GM18868 (cell line): ENCODE measurements around the gene NDE1.
"Not testable (repeated sequence)": the region's sequence is repeated elsewhere in the genome, so short reads cannot be mapped to it uniquely, and the experiment has no call there.

Experiments used
- ATAC-seq: cut with Tn5 transposase; IDR thresholded peaks from one replicate; pipeline ENCODE4 v1.9.1; 2021; ENCODE audit warnings: mild to moderate bottlenecking, moderate library complexity; ENCODE audit not compliant: unreplicated experiment

The NDE1 gene

DNA sequence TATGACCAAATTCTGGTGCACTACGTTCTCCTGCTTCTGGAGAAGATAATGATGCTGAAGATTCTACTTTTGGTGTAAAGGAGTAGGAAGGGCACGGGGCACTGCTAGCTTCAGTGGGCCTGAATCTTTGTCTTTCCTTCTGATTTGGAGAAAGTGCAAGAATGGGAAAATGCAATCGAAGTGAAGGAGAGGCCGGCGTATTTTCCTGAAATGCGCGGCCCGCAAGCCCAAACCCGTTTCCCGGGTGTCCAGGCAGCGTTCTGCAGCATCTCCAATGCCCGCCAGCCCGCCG, 372 bp upstream of the NDE1 start:
- ATAC-seq = no peak

DNA sequence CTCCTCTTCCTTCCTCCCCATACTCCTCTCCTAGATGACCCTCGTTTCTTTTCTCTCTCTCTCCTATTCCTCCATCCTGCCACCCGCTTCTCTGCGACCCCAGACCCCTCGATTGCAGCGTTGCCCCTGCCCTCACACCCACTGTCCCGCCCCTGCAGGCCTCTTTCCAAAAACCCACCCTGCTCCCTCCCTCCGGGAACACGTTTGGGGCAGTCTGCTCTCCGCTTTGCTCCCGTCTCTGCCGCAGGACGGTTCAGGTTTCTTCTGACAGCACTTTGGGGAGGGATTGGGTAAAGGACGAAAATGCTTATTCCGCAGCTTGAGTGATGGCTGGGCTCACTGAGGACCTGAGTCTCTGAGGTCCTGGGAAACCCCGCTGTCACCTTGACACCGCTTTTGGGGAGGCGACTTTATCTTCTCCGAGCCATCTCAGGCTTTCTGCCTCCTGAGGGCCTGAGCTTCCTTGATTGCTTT, 690 bp downstream of the NDE1 start:
- ATAC-seq = peak; percentile 36

DNA sequence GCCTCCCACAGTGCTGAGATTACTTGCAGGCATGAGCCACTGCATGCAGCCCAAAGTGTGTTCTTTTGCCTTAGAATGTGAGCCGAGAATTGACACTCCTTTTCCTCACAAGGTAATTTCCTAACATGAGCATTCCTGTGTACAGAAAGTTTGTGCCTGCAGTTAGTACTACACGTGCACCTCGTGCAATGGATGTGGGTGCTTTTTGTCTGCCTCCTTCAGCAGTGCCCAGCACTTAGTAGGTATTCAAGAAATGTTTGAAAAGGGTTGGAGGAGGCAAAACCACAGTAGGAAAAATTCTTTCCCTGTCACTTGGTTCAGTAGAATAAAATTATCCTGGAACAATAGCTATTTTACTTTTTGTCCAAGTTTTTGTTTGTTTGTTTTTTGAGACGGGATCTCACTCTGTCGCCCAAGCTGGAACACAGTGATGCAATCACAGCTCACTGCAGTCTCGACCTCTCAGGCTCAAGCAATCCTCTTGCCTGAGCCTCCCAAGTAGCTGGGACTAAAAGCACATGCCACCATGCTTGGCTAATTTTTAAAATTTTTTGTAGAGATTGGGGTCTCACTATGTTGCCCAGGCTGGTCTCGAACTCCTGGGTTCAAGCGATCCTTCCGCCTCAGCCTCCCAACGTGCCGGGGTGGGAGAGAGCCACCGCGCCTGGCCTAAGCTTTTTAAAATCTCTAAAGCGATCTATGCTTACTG, 2.4 kb downstream of the NDE1 start:
- no peak for ATAC-seq

DNA sequence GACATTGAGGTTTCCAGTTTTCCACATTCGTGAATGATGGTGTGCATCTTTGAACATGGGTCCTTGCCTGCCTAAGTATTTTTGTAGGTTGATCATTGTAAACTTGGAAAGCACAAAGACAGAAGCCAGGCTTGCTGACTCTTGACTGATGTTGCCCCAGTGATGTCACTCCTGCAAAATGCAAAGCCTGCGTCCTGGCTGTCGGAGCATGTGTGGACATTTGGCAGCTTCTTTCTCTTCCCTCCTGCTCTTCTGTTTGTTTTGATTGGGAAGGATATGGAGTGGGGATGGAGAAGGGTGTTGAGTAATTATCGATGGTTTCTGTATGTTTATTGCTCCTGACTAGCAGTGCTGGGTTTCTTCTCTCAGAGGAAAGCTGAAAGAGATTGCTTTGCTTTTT, 3.2 kb downstream of the NDE1 start:
- no peak for ATAC-seq

DNA sequence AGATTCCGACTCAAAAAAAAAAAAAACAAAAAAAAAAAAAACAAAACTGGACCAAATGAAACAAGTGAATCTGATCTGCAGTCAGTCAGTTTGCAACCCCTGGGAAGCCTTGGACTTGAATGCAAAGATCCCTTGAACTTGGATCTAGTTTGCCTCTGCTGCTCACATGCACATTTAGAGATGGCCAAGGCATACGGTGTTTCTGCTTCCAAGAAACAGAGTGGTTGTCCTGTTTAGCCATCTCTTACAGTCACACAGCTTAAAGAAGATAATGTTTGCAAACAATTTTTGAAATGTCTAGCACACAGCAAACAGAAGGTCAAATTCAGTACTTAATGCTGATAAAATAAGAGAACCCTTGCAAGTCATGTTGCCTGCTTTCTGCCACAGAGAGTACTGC, 4.5 kb downstream of the NDE1 start:
- no peak for ATAC-seq

DNA sequence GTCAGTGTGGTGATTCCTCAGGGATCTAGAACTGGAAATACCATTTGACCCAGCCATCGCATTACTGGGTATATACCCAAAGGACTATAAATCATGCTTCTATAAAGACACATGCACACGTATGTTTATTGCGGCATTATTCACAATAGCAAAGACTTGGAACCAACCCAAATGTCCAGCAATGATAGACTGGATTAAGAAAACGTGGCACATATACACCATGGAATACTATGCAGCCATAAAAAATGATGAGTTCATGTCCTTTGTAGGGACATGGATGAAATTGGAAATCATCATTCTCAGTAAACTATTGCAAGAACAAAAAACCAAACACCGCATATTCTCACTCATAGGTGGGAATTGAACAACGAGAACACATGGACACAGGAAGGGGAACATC, 5.5 kb downstream of the NDE1 start:
- ATAC-seq = not testable (repeated sequence)

DNA sequence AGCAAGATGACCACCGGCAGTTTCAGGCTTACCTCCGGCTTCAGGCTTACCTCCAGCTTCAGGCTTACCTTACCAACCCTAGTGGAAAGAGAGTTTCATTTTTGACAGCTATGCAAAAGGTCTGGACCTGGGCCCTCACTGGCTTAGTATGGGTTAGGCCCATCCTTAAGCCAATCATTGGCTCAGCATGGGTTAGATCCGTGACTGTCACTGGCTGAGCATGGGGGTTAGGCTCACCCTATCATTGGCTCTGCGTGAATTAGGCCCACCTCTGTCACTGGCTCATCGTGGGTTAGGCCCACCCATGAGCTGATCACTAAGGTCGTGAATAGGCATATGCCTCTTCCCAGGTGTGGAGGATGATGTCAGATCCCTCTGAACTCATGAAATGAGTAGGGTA, 8.1 kb downstream of the NDE1 start:
- ATAC-seq = no peak

DNA sequence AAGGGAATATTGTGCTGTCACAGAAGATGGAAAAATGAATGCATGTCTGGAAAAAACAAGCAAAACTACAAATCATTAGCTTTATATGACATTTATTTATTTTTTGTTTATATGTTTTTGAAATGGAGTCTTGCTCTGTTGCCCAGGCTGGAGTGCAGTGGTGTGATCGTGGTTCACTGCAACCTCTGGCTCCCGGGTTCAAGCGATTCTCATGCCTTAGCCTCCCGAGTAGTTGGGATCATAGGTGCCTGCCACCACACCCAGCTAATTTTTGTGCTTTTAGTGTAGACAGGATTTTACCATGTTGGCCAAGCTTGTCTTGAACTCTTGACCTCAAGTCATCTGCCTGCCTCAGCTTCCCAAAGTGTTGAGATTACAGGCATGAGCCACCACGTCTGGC, 8.5 kb downstream of the NDE1 start:
- no peak for ATAC-seq

DNA sequence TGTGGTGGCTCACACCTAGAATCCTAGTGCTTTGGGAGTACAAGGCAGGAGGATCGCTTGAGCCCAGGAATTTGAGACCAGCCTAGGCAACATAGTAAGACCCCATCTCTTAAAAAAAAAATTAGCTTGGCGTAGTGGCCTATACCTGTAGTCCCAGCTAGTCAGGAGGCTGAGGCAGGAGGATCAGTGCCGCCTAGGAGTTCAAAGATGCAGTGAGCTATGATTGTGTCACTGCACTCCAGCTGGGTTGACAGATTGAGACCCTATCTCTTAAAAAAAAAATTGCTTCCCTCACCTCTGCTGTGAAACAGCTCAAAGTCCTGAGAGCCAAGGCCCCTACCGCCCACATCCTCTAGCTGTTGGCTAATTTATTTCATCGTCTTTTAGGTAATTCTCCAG, 10.2 kb downstream of the NDE1 start:
- no peak for ATAC-seq

DNA sequence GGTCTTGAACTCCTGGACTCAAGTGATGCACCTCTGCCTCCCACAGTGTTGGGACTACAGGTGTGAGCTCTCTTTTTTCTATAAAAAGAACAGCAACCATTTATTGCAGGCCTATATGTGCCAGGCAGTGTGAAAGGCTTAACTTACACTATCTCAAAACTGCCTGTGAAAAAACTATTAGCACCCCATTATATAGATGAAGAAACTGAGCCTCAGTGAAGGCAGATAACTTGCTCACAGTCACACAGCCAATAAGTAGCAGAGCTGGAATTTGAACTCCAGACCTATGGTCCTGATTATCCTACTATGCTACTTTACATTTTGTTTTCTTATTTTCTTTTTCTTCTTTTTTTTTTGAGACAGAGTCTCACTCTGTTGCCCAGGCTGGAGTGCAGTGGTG, 15.1 kb downstream of the NDE1 start:
- ATAC-seq = no peak

DNA sequence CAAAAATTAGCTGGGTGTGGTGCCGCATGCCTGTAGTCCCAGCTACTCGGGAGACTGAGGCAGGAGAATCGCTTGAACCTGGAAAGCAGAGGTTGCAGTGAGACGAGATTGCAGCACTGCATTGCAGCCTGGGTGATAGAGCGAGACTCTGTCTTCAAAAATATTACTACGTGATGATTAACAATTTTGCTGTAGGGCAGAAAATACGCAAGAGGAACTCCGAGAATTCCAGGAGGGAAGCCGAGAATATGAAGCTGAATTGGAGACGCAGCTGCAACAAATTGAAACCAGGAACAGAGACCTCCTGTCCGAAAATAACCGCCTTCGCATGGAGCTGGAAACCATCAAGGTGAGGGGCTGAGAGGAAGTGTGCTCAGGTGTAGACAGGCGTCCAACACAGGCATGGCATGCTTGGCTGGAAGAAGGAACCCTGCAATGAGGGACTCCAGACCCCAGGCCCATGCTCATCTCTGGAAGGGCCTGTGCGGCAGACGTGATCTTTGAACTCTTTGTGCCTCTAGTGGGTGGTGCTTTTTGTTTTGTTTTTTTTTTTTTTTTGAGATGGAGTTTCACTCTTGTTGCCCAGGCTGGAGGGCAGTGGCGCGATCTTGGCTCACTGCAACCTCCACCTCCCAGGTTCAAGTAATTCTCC, 17.2 kb downstream of the NDE1 start:
- no peak for ATAC-seq

DNA sequence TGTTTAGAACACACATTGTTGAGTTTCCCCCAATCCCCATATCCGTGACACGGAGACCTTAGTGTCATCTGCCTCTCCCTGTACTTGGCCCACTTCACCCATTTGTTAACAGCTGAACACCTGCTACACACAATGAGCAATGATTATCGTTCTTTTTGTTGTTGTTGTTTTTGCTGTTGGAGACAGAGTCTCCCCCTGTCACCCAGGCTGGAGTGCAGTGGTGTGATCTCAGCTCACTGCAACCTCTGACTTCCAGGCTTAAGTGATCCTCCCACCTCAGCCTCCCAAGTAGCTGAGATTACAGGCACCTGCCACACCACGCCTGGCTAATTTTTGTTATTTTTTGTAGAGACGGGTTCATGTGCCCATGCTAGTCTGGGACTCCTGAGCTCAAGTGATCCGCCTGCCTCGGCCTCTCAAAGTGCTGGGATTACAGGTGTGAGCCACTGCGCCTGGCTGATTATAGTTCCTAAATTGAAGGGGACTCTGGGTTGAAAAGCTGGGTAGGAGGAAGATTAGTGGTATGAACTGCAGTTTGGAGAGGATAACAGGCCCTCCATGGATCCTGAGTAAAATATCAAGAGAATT, 21.6 kb downstream of the NDE1 start:
- ATAC-seq = no peak

DNA sequence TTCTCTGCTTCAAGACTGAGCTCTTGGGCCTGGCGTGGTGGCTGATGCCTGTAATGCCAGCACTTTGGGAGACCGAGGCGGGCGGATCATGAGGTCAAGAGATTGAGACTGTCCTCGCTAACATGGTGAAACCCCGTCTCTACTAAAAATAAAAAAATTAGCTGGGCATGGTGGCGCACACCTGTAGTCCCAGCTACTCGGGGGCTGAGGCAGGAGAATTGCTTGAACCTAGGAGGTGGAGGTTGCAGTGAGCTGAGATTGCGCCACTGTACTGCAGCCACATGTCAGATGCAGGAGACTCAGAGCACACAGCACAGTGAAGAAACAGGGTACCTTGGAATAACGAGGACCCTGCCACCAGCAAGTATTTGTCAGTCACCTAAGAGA, 22.1 kb downstream of the NDE1 start:
- ATAC-seq = not testable (repeated sequence)

DNA sequence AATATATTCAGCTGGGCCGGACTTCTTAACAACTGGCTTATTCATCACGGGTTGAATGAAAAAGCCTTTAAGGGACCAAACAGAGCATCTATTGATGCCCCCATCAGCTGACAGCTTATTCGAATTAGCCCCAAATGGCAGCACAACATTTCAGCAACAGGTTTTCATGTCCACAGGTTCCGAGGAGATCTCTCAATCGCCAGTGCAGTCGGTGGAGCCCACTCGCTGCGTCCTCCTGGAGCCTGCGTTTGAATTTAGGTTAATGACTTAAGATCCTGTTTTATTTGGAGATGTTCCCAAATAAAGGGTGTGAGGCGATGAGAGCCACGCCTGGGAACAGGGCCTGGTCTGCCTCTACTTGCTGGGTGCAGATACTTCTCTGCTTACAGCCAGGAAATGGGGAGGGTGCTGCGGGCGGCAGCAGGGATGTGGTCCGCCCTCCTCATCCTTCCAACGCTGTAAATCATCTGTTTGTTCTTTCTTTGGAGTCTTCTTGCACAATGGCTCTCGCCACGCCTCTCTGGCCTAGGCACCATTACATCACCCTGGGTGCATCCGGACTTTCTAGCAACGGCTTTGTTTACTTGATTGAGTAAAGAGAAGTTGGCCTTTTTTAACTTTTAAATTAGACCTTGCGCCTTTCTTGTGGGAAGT, 22.6 kb downstream of the NDE1 start:
- no peak for ATAC-seq

DNA sequence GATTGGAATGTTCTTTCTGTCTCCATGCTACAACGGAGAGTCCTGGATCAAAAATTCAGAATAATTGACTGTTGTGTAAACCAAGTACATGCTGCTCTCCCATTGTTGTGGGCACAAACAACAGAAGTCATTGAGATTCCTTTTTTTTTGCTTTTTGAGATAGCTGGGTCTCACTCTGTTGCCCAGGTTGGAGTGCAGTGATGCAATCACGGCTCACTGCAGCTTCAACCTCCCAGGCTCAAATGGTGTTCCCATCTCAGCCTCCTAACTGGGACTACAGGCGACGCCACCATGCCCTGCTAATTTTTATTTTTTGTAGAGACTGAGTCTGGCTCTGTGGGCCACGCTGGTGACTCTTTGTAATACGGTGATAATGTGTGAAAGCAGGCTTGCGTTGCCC, 24.5 kb downstream of the NDE1 start:
- ATAC-seq = no peak

DNA sequence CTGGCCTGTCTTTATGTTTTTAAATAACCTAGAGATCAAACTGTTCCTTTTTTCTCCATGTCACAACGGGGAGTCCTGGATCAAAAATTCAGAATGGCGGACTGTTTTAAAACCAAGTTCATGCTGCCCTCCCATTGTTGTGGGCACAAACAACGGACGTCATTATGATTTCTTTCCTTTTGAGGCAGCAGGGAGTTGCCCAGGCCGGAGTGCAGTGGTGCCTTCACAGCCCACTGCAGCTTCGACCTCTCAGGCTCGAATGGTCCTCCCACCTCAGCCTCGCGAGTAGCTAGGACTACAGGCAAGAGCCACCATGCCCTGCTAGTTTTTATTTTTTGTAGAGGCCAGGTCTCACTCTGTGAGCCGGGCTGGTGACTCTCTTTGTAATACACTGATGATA, 26.5 kb downstream of the NDE1 start:
- ATAC-seq = no peak

DNA sequence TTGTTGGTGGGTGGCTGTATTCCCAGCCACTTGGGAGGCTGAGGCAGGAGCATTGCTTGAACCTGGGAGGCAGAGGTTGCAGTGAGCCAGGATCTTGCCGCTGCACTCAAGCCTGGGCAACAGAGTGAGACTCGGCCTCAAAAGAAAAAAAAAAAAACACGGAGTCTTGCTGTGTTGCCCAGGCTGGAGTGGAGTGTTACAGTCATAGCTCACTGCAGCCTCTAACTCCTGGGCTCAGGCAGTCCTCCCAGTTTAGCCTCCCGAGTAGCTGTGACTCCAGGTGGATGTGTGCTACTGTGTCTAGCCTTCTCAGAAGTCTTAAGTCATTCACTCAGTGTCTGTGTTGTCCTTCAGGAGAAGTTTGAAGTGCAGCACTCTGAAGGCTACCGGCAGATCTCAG, 27.4 kb downstream of the NDE1 start:
- ATAC-seq = no peak

DNA sequence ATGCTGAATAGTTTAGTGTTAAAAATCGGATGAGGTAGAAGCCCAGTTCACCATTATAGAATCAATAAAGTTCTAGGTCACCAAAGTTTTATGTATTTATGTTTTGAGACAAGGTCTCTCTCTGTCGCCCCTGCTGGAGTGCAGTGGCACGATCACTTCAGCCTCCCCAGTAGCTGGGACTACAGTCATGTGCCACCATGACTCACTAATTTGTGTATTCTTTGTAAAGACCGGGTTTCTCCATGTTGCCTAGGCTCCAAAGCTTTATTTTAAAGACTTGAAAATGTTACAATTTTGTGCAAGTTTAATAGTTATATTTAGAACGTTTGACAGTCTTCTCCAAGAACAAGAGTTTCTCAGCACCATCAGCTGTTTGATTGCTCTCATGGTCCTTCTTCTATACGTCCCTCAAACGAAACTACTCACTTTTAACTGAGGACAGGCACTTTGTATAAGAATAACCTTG, 32.1 kb downstream of the NDE1 start:
- ATAC-seq = no peak

DNA sequence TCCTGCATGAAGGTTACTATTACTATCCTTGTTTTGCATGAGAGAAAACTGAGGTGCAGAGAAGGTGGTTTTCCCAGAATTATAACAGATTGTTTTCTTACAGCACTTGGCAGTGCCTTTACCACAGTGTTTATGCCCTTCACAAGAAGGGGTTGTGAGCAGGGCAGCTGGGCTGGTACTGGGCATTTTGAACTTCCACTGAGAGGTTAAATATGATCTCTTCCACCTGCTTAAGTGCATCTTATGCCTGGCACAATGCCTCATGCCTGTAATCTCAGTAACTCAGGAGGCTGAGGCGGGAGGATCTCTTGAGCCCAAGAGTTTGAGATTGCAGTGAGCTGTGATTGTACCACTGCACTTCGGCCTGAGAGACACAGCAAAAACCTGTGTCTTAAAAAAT, 36.2 kb downstream of the NDE1 start:
- no peak for ATAC-seq

DNA sequence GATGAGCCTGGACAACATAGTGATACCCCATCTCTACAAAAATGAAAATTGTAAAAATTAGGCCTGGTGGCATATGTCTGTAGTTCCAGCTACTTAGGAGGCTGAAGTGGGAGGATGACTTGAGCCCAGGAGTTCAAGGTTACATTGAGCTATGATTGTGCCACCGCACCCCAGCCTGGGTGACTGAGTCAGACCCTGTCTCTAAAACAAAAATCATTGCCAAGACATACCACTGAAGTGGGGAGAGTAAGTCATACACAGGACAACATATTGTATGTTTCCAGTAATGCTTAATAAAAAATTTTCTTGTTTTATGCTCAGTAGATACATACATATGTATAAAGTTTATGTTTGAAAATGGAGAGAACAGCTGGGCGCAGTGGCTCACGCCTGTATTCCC, 39.2 kb downstream of the NDE1 start:
- no peak for ATAC-seq

DNA sequence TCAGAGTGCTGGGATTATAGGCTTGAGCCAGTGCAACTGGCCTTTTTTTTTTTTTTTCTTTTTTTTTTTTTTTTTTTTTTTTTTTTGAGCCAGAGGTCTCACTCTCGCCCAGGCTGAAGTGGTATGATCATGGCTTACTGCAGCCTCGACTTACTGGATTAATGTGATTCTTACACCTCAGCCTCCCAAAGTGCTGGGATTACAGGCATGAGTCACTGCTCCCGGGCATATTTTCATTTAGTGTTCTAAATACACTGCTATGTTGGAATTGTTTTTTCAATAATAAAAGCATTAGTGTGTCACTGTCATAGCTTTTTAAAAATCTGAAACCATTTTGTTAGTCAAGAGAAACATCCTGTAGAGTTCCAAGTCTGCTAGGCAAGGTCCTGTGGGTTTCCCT, 40.3 kb downstream of the NDE1 start:
- no peak for ATAC-seq

DNA sequence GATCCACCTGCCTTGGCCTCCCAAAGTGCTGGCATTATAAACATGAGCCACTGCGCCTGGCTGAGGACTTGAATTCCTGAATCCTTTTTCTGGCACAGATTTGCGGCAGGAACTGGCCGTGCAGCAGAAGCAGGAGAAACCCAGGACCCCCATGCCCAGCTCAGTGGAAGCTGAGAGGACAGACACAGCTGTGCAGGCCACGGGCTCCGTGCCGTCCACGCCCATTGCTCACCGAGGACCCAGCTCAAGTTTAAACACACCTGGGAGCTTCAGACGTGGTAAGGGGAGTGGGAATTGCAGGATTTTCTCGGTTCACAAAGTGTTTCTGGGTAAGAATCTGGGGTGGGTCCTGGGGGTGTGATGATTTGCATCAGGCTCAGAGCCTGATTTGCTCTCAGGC, 41.0 kb downstream of the NDE1 start:
- no peak for ATAC-seq
